MCF 10A (cell line): ENCODE data around the gene SLC34A1. TPM values are rescaled to one million over a fixed set of nuclear protein-coding genes. Genes with fewer than 3 reads are reported as not detected.
A peak's percentile ranks its signal among the peaks of the same experiment; 100 is the strongest.

ENCODE experiments used
- BruUV-seq: library from RNA; stranded (reverse); fragments of 400-500 nt; replicated peaks from 2 replicates; lab custom pipeline; 2021; lab: Mats Ljungman, UMichigan
- CTCF ChIA-PET: fragments of 300-600 bp; sonication (Branson Sonifier 250); formaldehyde crosslinking; extraction: SDS; loops from one replicate; lab custom pipeline; 2021; ENCODE audit warnings: antibody characterized with exemption, inconsistent platforms; lab: Yijun Ruan, JAX
- POLR2A ChIA-PET: fragments of 300-600, 350-650 bp; sonication (Branson Sonifier 250); formaldehyde crosslinking; extraction: SDS; loops from one replicate; lab custom pipeline; 2020; ENCODE audit warnings: antibody characterized with exemption, inconsistent platforms; lab: Yijun Ruan, JAX
- DNase-seq: peaks from one replicate; pipeline ENCODE4 v3.0.0-alpha.2; 2018; ENCODE audit not compliant: unreplicated experiment
- H3K27ac Mint-ChIP-seq: one replicate; pipeline ENCODE4 v1.8.0; 2022; ENCODE audit warnings: mild to moderate bottlenecking, low read depth, mixed read lengths; ENCODE audit not compliant: unreplicated experiment
- H3K27me3 Mint-ChIP-seq: one replicate; pipeline ENCODE4 v1.8.0; 2022; ENCODE audit warnings: mixed read lengths; ENCODE audit not compliant: insufficient read depth, unreplicated experiment
- H3K36me3 Mint-ChIP-seq: one replicate; pipeline ENCODE4 v1.8.0; 2022; ENCODE audit warnings: mild to moderate bottlenecking, moderate library complexity, mixed read lengths; ENCODE audit not compliant: insufficient read depth, unreplicated experiment
- H3K4me1 Mint-ChIP-seq: one replicate; pipeline ENCODE4 v1.8.0; 2022; ENCODE audit warnings: mixed read lengths; ENCODE audit not compliant: insufficient read depth, unreplicated experiment
- H3K4me3 Mint-ChIP-seq: one replicate; pipeline ENCODE4 v1.8.0; 2022; ENCODE audit warnings: mild to moderate bottlenecking, moderate library complexity, mixed read lengths; ENCODE audit not compliant: unreplicated experiment
- H3K9me3 Mint-ChIP-seq: one replicate; pipeline ENCODE4 v1.8.0; 2022; ENCODE audit warnings: mixed read lengths; ENCODE audit not compliant: unreplicated experiment
- CTCF ChIP-seq: fragments of 200-600 bp; IDR thresholded peaks from one replicate; pipeline ENCODE4 v1.8.0; 2022; ENCODE audit warnings: antibody characterized with exemption, mild to moderate bottlenecking; ENCODE audit not compliant: unreplicated experiment
- intact Hi-C: fragments of 100-400 bp; cut with micrococcal nuclease; formaldehyde crosslinking; loops from 2 replicates; pipeline ENCODE4 v1.14.1; 2022
- total RNA-seq: library from RNA; stranded (reverse); gene quantifications from 2 replicates; pipeline ENCODE4 v1.2.3, GENCODE V29; 2022

Gene SLC34A1
- total RNA-seq, 1 experiment from 2014 or later, result not detected

DNA sequence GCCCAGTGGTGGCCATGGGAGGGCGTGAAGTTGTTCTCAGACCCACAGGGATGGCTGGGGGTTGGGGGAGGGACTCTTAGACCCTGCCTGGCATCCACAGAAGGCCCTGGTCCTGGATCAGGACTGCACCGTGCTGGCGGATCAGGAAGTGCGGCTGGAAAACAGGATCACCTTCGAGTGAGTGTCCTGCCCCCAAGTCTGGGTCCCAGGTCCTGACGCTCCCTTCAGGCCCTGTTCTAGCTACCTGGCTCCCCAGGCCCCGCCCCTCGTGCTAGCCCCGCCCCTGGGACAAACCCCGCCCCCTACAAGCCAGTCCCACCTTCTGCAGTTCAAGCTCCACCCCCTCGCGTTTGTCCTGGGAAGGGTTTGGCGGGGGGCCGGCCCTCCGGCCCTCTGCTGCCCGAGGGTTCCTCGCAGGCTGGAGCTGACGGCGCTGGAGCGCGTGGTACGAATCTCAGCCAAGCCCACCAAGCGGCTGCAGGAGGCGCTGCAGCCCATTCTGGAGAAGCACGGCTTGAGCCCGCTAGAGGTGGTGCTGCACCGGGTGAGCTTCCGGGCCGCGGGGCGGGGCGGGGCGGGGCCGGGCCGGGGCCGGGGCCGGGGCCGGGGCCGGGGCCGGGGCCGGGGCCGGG, 13.6 kb upstream of the SLC34A1 start:
- peaks cover 24% of the 10 kb centered on the region for H3K4me1 Mint-ChIP-seq
- peak overlapping the region; percentile 76 for H3K4me3 Mint-ChIP-seq
- H3K27me3 Mint-ChIP-seq, result no peaks in the 10 kb centered on the region
- POLR2A ChIA-PET, result interaction anchor here (0.7 to 5.9 kb wide), 16 partner anchors 9 to 237 kb away, joined by 3 to 59 read pairs (median 5); partner anchors contain the start of genes LMAN2, NSD1 and PDLIM7
- peak; percentile 60 for TF ChIP-seq CTCF
- no peaks in the 10 kb centered on the region for H3K36me3 Mint-ChIP-seq
- no TSS peak for BruUV-seq
- DNase-seq, result peak; percentile 96
- no peaks in the 10 kb centered on the region for H3K9me3 Mint-ChIP-seq
- CTCF ChIA-PET, result interaction anchor here (0.6 to 7.0 kb wide), 24 partner anchors 10 to 257 kb away, joined by 3 to 107 read pairs (median 4); partner anchors contain the start of genes LMAN2 and SLC34A1
- intact Hi-C loops, result loop anchor here (1.0 kb wide), 1 partner anchor 32 kb away; no protein-coding TSS in a partner anchor
- no peak overlapping the region for H3K27ac Mint-ChIP-seq

DNA sequence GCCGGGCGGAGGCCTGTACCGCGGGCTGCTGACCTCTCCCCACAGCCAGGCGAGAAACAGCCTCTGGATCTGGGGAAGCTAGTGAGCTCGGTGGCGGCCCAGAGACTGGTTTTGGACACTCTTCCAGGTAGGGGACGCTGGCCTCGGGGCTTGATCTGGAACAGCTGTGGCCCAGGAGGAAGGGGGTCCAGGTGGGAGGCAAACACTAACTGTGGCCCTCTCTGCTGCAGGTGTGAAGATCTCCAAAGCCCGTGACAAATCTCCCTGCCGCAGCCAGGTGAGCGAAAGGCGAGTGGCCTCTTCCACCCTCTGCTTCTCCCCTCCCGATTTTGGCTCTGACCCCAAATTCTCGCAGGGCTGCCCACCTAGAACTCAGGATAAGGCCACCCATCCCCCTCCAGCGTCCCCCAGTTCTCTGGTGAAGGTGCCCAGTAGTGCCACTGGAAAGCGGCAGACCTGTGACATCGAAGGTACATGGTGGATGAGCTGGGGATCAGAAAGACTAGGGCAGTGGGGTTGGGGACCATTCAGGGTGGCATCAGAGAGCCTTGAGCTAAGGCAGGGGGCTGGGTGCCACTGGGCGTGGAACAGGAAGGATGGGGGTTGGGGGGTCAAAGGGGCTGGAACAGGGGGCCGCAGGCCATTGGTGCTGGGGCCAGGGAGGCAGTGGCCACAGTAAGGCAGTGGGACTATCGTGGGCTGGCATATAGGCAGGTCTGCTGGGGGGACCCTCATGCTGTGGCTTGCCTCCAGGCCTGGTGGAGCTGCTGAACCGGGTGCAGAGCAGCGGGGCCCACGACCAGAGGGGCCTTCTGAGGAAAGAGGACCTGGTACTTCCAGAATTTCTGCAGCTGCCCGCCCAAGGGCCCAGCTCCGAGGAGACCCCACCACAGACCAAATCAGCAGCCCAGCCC, 12.9 kb upstream of the SLC34A1 start:
- Mint-ChIP-seq H3K4me1 (peaks cover 24% of the 10 kb centered on the region), H3K27me3 (no peaks in the 10 kb centered on the region), H3K9me3 (no peaks in the 10 kb centered on the region), H3K36me3 (no peaks in the 10 kb centered on the region), H3K27ac (peak overlapping the region; percentile 12), H3K4me3 (peak overlapping the region; percentile 76)
- intact Hi-C loops, result no loop called here
- CTCF ChIA-PET, result interaction anchor here (0.6 to 7.0 kb wide), 20 partner anchors 11 to 260 kb away, joined by 3 to 107 read pairs (median 6); partner anchors contain the start of genes LMAN2 and SLC34A1
- no TSS peak for BruUV-seq
- DNase-seq, result peak; percentile 16
- POLR2A ChIA-PET, result interaction anchor here (0.5 to 5.9 kb wide), 15 partner anchors 8 to 1208 kb away, joined by 3 to 59 read pairs (median 5); partner anchors contain the start of gene LMAN2
- no peak for TF ChIP-seq CTCF

GRCh38 chr5:177372034-177372896, 12.0 kb upstream of the SLC34A1 start:
- ChIA-PET CTCF (interaction anchor here (0.6 to 7.0 kb wide), 19 partner anchors 11 to 1276 kb away, joined by 3 to 107 read pairs (median 6); partner anchors contain the start of genes LMAN2 and SLC34A1), POLR2A (interaction anchor here (0.5 to 5.9 kb wide), 9 partner anchors 7 to 130 kb away, joined by 3 to 59 read pairs (median 7); partner anchors contain the start of gene LMAN2)
- no peaks in the 10 kb centered on the region for H3K27me3 Mint-ChIP-seq
- TF ChIP-seq CTCF, result no peak
- no peaks in the 10 kb centered on the region for H3K9me3 Mint-ChIP-seq
- H3K4me3 Mint-ChIP-seq, result peak overlapping the region; percentile 76
- H3K4me1 Mint-ChIP-seq, result peaks cover 24% of the 10 kb centered on the region
- peak; percentile 33 for DNase-seq
- H3K36me3 Mint-ChIP-seq, result no peaks in the 10 kb centered on the region
- H3K27ac Mint-ChIP-seq, result no peak overlapping the region
- BruUV-seq, result no TSS peak
- intact Hi-C loops, result no loop called here
